ENCODE measurements around the gene C1orf87. TPM values are rescaled to one million over a fixed set of nuclear protein-coding genes. Genes with fewer than 3 reads are reported as not detected.

The C1orf87 gene
- total RNA-seq, 4 donors from 2014 or later, result not detected

DNA sequence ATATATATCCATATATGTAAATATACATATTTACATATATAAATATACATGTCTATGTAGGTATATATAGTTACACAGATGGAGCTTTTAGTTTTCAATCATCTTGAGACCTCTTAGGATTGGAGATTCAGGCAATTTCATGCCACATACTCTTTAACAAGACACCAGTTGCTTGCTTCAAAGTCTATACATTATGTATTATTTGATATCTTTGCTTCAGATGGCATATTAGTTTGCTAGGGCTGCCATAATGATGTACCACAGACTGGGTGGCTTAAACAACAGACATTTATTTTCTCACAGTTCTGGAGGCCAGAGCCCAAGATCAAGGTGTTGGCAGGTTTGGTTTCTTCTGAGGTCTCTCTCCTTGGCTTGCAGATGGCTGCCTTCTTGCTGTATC, 14.1 kb upstream of the C1orf87 start:
- H3K4me1 ChIP-seq, result no peaks in the 10 kb centered on the region
- no peaks in the 10 kb centered on the region for H3K27me3 ChIP-seq

DNA sequence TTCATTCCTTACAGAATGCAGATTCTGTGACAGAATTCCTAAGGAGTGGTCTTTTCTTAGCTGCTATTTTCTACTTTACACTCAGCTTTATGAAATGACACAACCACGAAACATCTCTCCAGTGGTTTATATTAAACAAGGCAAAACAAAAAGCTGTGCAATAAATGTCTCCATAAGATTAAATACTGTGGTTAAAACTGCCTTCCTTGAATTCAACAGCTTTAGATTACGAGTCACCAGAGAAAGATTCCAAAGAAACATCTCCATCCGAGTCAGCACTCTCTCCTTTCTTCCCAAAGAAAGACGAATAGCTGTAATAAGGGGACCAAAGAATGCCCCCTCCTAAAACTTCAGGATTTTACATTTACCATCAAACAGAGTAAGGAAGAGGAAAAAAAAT, 4.6 kb upstream of the C1orf87 start:
- H3K27ac ChIP-seq, result no peak overlapping the region
- WGBS, 2 donors, result 53 to 56% methylated on average over 4 of the region's 4 CpGs
- H3K4me3 ChIP-seq, result no peak overlapping the region
- peaks cover 0 to 29% (median 0%) of the 10 kb centered on the region in 4 donors for H3K27me3 ChIP-seq
- no peaks in the 10 kb centered on the region for H3K9me3 ChIP-seq
- no peak for DNase-seq
- no peak for TF ChIP-seq POLR2A (IDR thresholded peaks at IDR 0.05)
- TF ChIP-seq, protein P1, sequence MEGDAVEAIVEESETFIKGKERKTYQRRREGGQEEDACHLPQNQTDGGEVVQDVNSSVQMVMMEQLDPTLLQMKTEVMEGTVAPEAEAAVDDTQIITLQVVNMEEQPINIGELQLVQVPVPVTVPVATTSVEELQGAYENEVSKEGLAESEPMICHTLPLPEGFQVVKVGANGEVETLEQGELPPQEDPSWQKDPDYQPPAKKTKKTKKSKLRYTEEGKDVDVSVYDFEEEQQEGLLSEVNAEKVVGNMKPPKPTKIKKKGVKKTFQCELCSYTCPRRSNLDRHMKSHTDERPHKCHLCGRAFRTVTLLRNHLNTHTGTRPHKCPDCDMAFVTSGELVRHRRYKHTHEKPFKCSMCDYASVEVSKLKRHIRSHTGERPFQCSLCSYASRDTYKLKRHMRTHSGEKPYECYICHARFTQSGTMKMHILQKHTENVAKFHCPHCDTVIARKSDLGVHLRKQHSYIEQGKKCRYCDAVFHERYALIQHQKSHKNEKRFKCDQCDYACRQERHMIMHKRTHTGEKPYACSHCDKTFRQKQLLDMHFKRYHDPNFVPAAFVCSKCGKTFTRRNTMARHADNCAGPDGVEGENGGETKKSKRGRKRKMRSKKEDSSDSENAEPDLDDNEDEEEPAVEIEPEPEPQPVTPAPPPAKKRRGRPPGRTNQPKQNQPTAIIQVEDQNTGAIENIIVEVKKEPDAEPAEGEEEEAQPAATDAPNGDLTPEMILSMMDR (IDR thresholded peaks at IDR 0.05), result no peak
- H3K36me3 ChIP-seq, result no peaks in the 10 kb centered on the region
- peaks cover 0 to 6% (median 0%) of the 10 kb centered on the region in 3 donors for H3K4me1 ChIP-seq
- intact Hi-C loops (cut with DNase I), result no loop called here

More for the DNA sequence above, 14.1 kb upstream of the C1orf87 start:
- TF ChIP-seq POLR2A (IDR thresholded peaks at IDR 0.05), result no peak
- TF ChIP-seq, protein P1 (IDR thresholded peaks at IDR 0.05), result no peak
- intact Hi-C loops (cut with DNase I), result no loop called here
- no peak for DNase-seq
- Histone ChIP-seq H3K27ac (no peak overlapping the region), H3K4me3 (no peak overlapping the region), H3K36me3 (no peaks in the 10 kb centered on the region), H3K9me3 (no peaks in the 10 kb centered on the region)

DNA sequence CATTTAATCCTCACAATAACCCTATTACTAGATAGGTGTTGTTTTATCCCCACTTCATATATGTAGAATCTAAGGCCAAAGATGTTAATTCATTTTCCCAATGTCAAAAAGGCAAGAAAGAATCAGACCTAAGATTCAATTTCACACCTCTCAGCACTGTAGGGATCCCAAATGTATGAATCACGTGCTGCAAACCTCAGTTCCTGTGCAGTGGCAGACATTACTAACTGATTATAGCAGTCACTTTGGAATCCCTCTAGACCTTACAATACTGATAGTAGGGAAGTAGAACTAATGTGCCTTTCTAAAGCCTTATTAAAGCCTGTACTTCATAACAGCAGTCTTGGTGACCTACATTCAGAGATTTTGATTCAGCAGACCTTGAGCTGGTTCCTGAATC, 2.3 kb downstream of the C1orf87 start:
- WGBS, 2 donors, result 40 to 59% methylated on average over 1 of the region's 1 CpG
- DNase-seq, result no peak

DNA sequence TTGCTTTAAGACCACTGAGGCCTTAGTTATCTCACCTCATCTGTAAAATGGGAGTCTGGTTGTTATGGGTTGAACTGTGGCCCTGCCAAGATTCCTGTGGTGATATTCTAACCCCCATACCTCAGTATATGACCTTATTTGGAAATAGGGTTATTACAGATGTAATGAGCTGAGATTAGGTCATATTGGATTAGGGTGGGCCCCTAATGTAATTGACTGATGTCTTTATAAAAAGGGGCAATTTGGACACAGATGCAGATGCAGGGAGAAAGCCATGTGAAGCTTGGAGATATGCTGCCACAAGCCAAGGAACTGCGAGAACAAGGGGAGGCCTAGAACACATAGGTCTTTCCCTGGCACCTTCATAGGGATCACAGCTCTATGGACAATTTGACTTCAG, 3.9 kb downstream of the C1orf87 start:
- peaks cover 0 to 24% (median 0%) of the 10 kb centered on the region in 4 donors for H3K27me3 ChIP-seq
- no peak for DNase-seq
- peaks cover 0 to 6% (median 0%) of the 10 kb centered on the region in 3 donors for H3K4me1 ChIP-seq
- H3K9me3 ChIP-seq, result no peaks in the 10 kb centered on the region
- no peaks in the 10 kb centered on the region for H3K36me3 ChIP-seq
- intact Hi-C loops (cut with DNase I), result no loop called here
- H3K4me3 ChIP-seq, result no peak overlapping the region
- TF ChIP-seq, protein P1 (IDR thresholded peaks at IDR 0.05), result no peak
- no peak for TF ChIP-seq POLR2A (IDR thresholded peaks at IDR 0.05)
- H3K27ac ChIP-seq, result no peak overlapping the region
- WGBS, 2 donors, result 92 to 100% methylated on average over 1 of the region's 1 CpG

More for the DNA sequence above, 2.3 kb downstream of the C1orf87 start:
- no peaks in the 10 kb centered on the region for H3K9me3 ChIP-seq
- TF ChIP-seq, protein P1 (IDR thresholded peaks at IDR 0.05), result no peak
- TF ChIP-seq POLR2A (IDR thresholded peaks at IDR 0.05), result no peak
- peaks cover 0 to 38% (median 0%) of the 10 kb centered on the region in 4 donors for H3K27me3 ChIP-seq
- intact Hi-C loops (cut with DNase I), result no loop called here
- peaks cover 0 to 6% (median 0%) of the 10 kb centered on the region in 3 donors for H3K4me1 ChIP-seq
- no peaks in the 10 kb centered on the region for H3K36me3 ChIP-seq
- H3K27ac ChIP-seq, result no peak overlapping the region
- no peak overlapping the region for H3K4me3 ChIP-seq

DNA sequence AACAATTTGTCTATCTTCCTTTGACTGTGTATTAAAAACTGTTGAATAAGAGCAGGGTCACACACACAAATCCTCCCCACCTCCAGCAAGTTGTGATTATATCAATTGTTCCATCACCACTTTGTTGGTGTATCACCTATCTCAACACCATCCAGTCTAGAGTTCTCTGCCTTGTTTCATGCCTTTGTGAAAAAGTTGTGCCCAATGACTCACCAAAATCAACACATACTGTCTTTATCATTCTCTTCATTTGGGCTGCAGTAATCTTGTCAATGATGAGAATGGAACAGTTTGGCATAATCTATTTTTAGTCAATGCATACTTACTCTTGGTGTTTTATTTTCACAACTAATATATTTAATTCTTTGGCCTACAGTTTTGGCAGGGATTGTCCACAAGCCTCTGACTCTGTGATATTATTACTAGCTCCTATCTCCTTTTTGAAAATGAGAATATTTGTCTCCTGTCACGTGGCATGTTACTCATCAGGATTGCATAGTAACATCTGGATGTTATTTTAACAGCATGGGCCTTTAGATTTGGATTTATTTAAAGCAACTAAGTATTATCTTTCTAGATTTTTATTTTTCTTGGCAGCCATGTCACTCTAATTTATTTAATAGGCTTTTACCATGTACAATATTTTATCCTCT, 5.1 kb downstream of the C1orf87 start:
- intact Hi-C loops (cut with DNase I), result no loop called here

More for the DNA sequence above, 5.1 kb downstream of the C1orf87 start:
- Histone ChIP-seq H3K9me3 (no peaks in the 10 kb centered on the region), H3K27ac (no peak overlapping the region), H3K4me1 (peaks cover 0 to under 1% (median 0%) of the 10 kb centered on the region in 3 donors), H3K27me3 (peaks cover 0 to 13% (median 0%) of the 10 kb centered on the region in 4 donors), H3K36me3 (no peaks in the 10 kb centered on the region), H3K4me3 (no peak overlapping the region)
- TF ChIP-seq POLR2A (IDR thresholded peaks at IDR 0.05), result no peak
- TF ChIP-seq, protein P1 (IDR thresholded peaks at IDR 0.05), result no peak
- 35 to 61% methylated on average over 1 of the region's 1 CpG for WGBS, 2 donors
- no peak for DNase-seq
